ENCODE data around the gene GSTM2. TPM values are rescaled to one million over a fixed set of nuclear protein-coding genes. Genes with fewer than 3 reads are reported as not detected.
A peak's percentile ranks its signal among the peaks of the same experiment; 100 is the strongest.

GSTM2 gene
- total and polyA plus RNA-seq, 2 of the 4 experiments (the other 2 are of a cell fraction), result 10.2 to 85.5 TPM

DNA sequence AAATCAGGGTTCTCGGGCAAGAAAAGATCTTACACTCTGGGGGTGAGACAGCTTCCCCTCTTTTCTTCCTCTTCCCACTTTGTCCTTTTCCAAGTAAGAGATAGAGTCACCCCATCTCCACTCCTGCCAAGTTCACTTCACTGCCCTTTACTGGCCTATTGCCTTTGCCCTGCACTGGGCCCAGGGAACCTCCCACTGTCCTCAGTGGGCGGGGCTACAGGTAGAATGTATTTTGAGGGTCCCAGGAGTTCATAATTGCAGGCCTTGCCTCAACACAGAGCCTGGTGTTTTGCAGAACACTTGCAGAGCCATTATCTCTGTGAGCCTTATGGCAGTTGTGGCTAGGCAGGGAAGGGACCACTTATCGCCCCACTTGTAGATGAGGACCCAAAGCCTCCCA, 45.0 kb upstream of the GSTM2 start:
- intact Hi-C loops (cut with micrococcal nuclease), result loop anchor here (10.0 kb wide), 1 partner anchor 338 kb away; the partner anchor contains the start of gene PSRC1
- no peak overlapping the region for H3K14ac ChIP-seq (replicated peaks; ENCODE audit: low read depth, low read length)
- no CpG with 5 or more reads among the region's 3 CpGs for WGBS, 2 experiments (ENCODE audit: extremely low coverage in 2 of 2, insufficient read length in 1 of 2)
- H4K91ac ChIP-seq (ENCODE audit: insufficient read depth, low read depth, low read length), result no peak overlapping the region
- no peak overlapping the region for H2BK20ac ChIP-seq (ENCODE audit: low read depth, low read length)
- dilution Hi-C loops (cut with HindIII; ENCODE audit: low sequenced_read_pairs, unreplicated experiment), result no loop called here
- peak overlapping the region; percentile 80 for H2AK9ac ChIP-seq (replicated peaks; ENCODE audit: low read depth, low read length, poor library complexity)
- no peak overlapping the region for H2AFZ ChIP-seq (replicated peaks; ENCODE audit: low read length, poor library complexity)
- no peak overlapping the region for H3K27ac ChIP-seq (ENCODE audit: insufficient read depth, low read length)
- in situ Hi-C loops (cut with MboI; ENCODE audit: low sequenced_read_pairs), result loop anchor here (5.0 kb wide), 1 partner anchor 76 kb away; the partner anchor contains the start of gene GNAI3
- H3K9me3 ChIP-seq (ENCODE audit: control insufficient read depth, insufficient read depth, low read length), result no peaks in the 10 kb centered on the region
- no peak overlapping the region for H3K4me3 ChIP-seq (ENCODE audit: insufficient read depth, low read depth, low read length)
- H3K4me1 ChIP-seq (ENCODE audit: control insufficient read depth, insufficient read depth, low read length), result peaks cover 37% of the 10 kb centered on the region
- no peak overlapping the region for H3K4ac ChIP-seq (ENCODE audit: low read depth, low read length)
- peaks cover 25% of the 10 kb centered on the region for H3K9me1 ChIP-seq (ENCODE audit: insufficient read depth, low read length)
- no peak overlapping the region for H3K18ac ChIP-seq (ENCODE audit: low read depth, low read length)
- H4K20me1 ChIP-seq (ENCODE audit: insufficient read depth, low read length), result peaks cover 57% of the 10 kb centered on the region
- H2BK120ac ChIP-seq (ENCODE audit: low read depth, low read length), result no peak overlapping the region
- no peak overlapping the region for H2AK5ac ChIP-seq (ENCODE audit: low read depth, low read length)
- ATAC-seq (ENCODE audit: low read depth) (no peak), DNase-seq (no peak)
- 0 out of 2 replicates have a peak overlapping the region, but pooled peaks have one; percentile 65 for H3K23ac ChIP-seq (ENCODE audit: low read depth, low read length)
- no peak overlapping the region for H4K8ac ChIP-seq (ENCODE audit: low read depth in 2 of 2, low read length in 2 of 2)
- H3K9ac ChIP-seq (ENCODE audit: low read depth, low read length), result no peak overlapping the region
- H4K5ac ChIP-seq (ENCODE audit: low read depth, low read length), result no peak overlapping the region
- CTCF ChIA-PET, result no interaction called here
- TF ChIP-seq, protein P1, sequence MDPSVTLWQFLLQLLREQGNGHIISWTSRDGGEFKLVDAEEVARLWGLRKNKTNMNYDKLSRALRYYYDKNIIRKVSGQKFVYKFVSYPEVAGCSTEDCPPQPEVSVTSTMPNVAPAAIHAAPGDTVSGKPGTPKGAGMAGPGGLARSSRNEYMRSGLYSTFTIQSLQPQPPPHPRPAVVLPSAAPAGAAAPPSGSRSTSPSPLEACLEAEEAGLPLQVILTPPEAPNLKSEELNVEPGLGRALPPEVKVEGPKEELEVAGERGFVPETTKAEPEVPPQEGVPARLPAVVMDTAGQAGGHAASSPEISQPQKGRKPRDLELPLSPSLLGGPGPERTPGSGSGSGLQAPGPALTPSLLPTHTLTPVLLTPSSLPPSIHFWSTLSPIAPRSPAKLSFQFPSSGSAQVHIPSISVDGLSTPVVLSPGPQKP (IDR thresholded peaks at IDR 0.05; ENCODE audit: borderline replicate concordance, low read depth, low read length), result no peak
- TF ChIP-seq RFX5 (IDR thresholded peaks at IDR 0.05; ENCODE audit: low read depth, low read length) (no peak), RCOR1 (IDR thresholded peaks at IDR 0.05; ENCODE audit: insufficient replicate concordance, low read length) (no peak), SMC3 (IDR thresholded peaks at IDR 0.05; ENCODE audit: low read depth, low read length) (no peak), POLR2A (IDR thresholded peaks at IDR 0.05; ENCODE audit: low read depth, low read length) (no peak), NFE2L2 (IDR thresholded peaks at IDR 0.05; ENCODE audit: low read depth, low read length) (no peak), MAFK (IDR thresholded peaks at IDR 0.05; ENCODE audit: low read depth, low read length) (no peak), MAZ (IDR thresholded peaks at IDR 0.05; ENCODE audit: borderline replicate concordance, low read depth, low read length) (no peak)
- TF ChIP-seq, protein P2, sequence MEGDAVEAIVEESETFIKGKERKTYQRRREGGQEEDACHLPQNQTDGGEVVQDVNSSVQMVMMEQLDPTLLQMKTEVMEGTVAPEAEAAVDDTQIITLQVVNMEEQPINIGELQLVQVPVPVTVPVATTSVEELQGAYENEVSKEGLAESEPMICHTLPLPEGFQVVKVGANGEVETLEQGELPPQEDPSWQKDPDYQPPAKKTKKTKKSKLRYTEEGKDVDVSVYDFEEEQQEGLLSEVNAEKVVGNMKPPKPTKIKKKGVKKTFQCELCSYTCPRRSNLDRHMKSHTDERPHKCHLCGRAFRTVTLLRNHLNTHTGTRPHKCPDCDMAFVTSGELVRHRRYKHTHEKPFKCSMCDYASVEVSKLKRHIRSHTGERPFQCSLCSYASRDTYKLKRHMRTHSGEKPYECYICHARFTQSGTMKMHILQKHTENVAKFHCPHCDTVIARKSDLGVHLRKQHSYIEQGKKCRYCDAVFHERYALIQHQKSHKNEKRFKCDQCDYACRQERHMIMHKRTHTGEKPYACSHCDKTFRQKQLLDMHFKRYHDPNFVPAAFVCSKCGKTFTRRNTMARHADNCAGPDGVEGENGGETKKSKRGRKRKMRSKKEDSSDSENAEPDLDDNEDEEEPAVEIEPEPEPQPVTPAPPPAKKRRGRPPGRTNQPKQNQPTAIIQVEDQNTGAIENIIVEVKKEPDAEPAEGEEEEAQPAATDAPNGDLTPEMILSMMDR (conservative IDR thresholded peaks at IDR 0.05; ENCODE audit: low read depth, low read length), result no peak
- TF ChIP-seq, protein P3, sequence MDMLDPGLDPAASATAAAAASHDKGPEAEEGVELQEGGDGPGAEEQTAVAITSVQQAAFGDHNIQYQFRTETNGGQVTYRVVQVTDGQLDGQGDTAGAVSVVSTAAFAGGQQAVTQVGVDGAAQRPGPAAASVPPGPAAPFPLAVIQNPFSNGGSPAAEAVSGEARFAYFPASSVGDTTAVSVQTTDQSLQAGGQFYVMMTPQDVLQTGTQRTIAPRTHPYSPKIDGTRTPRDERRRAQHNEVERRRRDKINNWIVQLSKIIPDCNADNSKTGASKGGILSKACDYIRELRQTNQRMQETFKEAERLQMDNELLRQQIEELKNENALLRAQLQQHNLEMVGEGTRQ (IDR thresholded peaks at IDR 0.05; ENCODE audit: low read depth, low read length), result no peak
- no peaks in the 10 kb centered on the region for H3K27me3 ChIP-seq (ENCODE audit: control insufficient read depth, insufficient read depth, low read length)
- H2BK5ac ChIP-seq (ENCODE audit: low read depth, low read length, poor library complexity, severe bottlenecking), result no peak overlapping the region
- no peak overlapping the region for H3K56ac ChIP-seq (ENCODE audit: extremely low read depth, insufficient read depth, low read length)
- BruUV-seq (replicated peaks), result no TSS peak
- H2BK15ac ChIP-seq (ENCODE audit: low read depth, low read length), result no peak overlapping the region
- peaks cover 23 to 83% of the 10 kb centered on the region in 2 experiments; a peak in 3 of 4 replicates for H3K79me1 ChIP-seq (ENCODE audit: low read depth in 1 of 2, low read length in 2 of 2)
- H3K36me3 ChIP-seq (ENCODE audit: control insufficient read depth, insufficient read depth, low read length), result peaks cover 21% of the 10 kb centered on the region
- POLR2A ChIA-PET (ENCODE audit: unreplicated experiment), result no interaction called here
- no peak overlapping the region; the same call in 1 of the 2 replicates for H3K4me2 ChIP-seq (ENCODE audit: low read depth, low read length)
